ENCODE data around the gene FCHSD2.

GRCh38 chr11:72885749-72886609 is 256.1 kb downstream of the FCHSD2 start:
- TF ChIP-seq POLR2AphosphoS5 (IDR thresholded peaks at IDR 0.05; ENCODE audit: low read depth, low read length), result no peak
- no peak for TF ChIP-seq POLR2A (IDR thresholded peaks at IDR 0.05; ENCODE audit: low read depth, low read length)

All from GM12892 (cell line).